A549 (cell line): ENCODE measurements around the gene PDZD7.

Experiments
- KDM1A ChIP-seq: fragments of 200-600 bp; sonication (generic); IDR thresholded peaks from 2 replicates; pipeline ENCODE4 v1.6.1; 2016; ENCODE audit warnings: low read depth, mild to moderate bottlenecking
- TF ChIP-seq, protein P1 (sequence below): fragments of >200 bp; sonication (Bioruptor Twin); formaldehyde crosslinking; IDR thresholded peaks from 3 replicates; pipeline ENCODE4 v1.5.1; 2016

DNA sequence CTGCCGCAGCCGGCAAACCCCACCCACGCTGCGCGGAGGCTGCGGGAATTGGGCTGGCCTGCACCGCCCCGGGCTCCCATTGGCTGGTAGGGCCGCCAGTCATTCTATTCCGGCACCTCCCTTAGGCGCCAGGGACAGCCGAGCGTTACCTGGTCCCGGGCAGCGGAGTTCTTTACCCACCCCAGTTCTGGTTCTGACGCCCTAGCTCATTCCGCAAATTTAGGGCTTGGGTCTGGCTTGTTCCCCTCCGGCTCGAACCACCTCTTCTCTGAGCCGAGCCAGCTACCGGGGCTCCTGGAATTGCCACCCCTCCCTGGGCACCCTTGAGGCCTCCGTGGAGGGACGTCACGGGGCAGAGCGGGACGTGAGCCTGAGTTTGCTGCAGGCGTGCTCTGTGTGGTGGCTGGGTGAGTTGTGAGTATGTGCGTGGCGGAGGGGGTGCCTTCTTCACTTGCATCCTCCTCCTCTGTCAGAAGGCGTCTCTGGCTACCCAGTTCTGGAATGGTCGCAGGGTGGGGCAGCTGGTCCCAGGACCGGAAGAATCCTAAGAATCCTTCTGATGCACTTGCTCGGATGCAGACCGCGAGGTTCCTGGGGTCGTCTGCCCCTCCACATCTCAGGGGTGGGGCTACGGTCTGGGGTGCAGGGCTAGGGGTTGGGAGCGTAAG is at the start of gene PDZD7, which contains the start of gene SFXN3:
- TF ChIP-seq KDM1A, result no peak
- TF ChIP-seq, protein P1, sequence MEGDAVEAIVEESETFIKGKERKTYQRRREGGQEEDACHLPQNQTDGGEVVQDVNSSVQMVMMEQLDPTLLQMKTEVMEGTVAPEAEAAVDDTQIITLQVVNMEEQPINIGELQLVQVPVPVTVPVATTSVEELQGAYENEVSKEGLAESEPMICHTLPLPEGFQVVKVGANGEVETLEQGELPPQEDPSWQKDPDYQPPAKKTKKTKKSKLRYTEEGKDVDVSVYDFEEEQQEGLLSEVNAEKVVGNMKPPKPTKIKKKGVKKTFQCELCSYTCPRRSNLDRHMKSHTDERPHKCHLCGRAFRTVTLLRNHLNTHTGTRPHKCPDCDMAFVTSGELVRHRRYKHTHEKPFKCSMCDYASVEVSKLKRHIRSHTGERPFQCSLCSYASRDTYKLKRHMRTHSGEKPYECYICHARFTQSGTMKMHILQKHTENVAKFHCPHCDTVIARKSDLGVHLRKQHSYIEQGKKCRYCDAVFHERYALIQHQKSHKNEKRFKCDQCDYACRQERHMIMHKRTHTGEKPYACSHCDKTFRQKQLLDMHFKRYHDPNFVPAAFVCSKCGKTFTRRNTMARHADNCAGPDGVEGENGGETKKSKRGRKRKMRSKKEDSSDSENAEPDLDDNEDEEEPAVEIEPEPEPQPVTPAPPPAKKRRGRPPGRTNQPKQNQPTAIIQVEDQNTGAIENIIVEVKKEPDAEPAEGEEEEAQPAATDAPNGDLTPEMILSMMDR, result no peak
